ENCODE results near the gene ENDOG. TPM values are rescaled to one million over a fixed set of nuclear protein-coding genes. Genes with fewer than 3 reads are reported as not detected.
"Not testable (repeated sequence)": the region's sequence is repeated elsewhere in the genome, so short reads cannot be mapped to it uniquely, and the experiment has no call there.

Gene ENDOG
- total RNA-seq, 1 donor from 2014 or later: 47.1 TPM

DNA sequence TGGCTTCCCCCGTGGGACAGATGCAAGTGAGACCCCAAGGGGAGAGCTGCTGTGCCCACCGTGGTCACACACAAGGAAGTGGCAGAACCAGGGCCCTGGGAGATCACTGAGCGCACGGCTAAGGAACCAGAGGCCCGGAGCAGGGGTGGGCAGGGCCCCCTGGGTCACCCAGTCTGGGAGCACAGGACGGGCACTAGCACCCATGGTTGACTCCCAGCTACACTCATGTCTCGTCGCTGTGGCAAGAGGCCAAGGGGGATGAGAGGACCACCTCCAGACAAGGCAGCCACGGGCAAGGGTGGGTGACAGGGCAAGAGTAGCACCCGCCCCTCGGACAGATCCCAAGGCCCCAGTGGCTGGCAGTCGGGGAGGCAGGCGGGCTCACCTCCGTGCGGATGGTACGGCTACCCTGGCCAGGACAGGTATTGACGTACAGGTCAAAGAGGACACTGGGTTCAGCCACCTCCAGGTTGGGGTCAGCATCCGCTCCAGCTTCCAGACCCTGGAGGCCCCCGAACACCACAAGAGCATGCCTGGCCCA lies 5.1 kb downstream of the ENDOG start:
- intact Hi-C loops (cut with DNase I): no loop called here
- DNase-seq (ENCODE audit: low spot score): no peak

DNA sequence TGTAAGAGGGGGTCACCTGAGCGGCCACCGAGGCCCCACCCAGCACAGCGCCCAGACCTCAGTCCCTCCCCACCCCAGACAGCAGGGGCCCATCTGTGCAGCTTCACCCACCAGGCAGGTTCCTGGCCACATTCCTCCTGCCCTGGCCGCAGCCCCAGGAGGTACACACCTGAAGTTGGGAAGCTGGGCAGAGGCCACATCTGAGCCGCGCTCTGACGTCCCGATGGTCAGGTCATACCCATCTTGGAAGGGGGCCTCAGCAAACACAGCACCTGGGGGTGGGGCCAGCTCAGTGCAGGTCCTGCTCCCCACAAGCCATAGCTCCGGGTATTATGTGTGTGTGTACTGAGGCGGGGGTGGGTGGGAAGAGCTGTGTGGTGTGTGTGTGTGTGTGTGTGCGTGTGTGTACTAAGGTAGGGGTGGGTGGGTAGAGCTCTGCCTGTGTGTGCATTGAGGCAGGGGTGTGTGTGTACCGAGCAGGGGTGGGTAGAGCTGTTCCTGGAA lies 5.7 kb downstream of the ENDOG start:
- intact Hi-C loops (cut with DNase I): no loop called here
- DNase-seq (ENCODE audit: low spot score): no peak

DNA sequence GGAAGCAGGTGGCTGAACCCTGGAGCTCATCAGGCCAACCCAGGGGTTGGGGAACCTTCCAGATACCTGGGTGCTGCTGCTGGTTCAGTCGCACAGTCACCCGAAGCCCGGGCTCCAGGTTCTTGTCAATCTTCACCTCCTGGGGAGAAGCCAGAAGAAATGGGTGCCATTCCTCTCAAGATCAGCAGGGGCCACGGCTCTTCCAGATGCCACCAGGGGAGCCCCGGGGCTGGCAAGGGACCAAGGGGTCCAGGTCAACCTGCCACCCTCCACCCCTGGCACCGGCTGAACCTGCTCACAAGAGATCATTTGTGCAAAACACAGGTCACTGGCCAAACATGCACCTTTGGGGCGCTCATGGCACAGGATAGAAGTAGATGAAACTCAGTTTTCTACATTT lies 6.6 kb downstream of the ENDOG start:
- intact Hi-C loops (cut with DNase I): no loop called here
- no peak for DNase-seq (ENCODE audit: low spot score)

DNA sequence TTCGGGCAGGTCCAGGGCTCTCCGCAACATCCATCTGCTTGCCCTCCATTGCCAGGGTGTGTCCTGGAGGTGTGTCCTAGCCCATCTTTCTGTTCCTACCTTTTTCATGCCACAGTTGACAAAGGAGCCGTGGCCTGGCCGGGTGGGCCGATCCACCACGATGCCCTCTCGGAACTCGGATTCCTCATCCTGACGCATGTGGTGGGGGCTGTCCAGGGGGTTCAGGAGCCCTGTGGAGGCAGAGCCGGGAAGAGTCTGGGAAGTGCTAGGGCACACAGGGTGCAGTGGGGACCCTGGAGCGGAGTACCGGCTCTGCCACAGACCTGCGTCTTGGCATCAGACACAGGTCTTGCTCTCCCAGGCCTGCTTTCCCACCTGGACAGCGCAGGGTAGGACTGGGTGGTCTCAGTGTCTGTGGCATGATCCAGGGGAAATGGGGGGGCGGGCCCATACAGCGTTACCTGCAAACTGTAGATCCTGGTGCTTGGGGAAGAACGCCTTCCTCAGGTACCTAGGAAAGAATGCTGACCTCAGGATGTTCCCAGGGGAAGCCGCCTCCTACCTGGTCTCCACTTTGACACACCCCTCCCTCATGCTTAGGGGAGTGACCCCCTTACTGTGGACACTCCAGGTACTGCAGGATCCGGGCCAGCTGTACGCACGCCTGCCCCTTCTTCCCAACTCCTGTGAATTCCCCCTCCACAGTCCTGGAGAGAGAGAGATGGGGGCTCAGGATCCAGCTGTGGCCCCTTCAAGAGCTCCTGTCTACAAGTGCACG lies 7.8 kb downstream of the ENDOG start:
- intact Hi-C loops (cut with DNase I): no loop called here
- no peak for DNase-seq (ENCODE audit: low spot score)

DNA sequence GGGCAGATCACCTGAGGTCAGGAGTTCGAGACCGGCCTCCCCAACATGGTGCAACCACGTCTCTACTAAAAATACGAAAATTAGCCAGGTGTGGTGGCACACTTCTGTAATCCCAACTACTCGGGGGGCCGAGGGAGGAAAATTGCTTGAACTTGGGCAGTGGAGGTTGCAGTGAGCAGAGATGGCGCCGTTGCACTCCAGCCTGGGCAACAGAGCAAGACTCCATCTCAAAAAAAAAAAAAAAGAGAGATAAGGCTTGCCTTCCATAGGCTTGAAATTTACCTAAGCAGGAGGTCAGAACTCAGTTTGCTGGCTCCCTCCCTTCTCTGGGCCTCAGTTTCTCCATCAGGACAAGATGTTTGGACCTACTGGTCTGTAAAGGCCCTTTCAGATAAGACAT lies 10.0 kb downstream of the ENDOG start:
- DNase-seq (ENCODE audit: low spot score): no peak
- intact Hi-C loops (cut with DNase I): no loop called here

DNA sequence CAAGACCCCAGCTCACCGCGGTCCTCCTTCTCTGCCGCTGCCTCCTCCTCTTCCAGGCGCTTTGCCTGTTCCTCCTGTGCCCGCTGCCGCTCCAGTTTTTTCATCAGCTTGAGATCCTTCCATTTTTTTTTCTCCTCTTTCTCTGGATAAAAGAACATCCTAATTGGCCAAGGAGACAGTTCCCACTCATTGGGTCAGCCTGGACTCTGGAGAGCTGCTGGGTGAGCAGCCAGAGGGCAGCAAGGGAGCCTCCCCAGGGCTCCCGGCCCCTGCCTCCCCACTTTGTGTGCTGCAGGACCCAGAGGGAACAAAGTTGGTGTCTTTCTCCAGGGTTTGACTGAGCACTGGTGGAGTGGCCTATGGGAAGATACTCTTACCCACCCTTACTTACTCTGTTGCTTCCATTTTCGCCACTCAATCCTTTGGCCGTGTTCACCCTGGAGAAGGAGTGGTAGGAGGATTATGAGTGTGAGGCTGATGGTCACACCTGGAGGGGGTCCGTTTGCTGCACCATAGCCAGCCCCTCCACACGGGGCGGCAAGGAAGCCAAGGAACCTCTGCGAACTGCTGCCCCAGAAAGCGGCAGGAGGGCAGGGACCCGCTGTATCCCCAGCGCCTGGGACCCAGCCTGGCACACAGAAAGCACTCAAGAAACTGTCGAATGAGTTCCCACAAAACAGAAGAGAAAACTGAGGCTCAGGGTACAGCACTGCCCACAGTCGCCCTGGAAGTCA lies 10.6 kb downstream of the ENDOG start:
- intact Hi-C loops (cut with DNase I): no loop called here
- DNase-seq (ENCODE audit: low spot score): no peak

DNA sequence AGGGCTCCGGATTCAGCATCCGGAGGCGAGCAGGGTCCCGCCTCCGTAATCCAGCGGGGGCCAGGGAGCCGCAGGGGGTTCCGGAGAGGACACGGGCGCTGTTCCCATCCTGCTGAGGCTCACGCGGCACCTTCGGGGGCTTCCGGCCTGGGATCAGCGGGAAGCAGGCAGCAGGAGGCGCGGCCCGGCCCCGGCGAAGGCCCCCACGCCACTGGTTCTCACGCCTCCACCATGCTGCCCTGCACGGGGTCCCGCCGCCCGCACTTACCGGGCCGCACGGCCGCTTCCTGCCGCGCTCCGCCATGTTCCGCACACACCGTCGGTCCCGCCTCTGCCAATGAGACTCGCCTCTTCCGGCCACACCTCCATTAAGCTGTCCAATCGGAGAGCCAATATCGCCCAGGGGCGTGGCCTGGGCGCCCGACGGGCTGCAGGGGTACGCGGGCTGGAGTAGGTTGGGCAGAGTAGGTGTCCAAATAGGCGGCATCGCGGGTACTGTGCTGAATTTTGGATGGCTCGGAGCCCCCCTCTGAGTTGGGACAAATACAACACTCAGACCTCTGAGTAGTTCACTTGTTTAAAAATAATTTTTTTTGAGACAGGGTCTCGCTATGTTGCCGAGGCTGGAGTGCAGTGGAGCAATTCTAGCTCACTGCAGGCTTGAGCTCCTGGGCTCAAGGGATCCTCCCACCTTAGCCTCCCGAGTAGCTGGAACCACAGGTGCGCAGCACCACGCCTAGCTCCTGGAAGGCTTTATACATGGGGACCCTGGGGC lies 11.4 kb downstream of the ENDOG start, which contains the start of gene SPOUT1:
Gene SPOUT1 (minus strand): TSS at position 318 of the 775 bp plus-strand sequence. CDS start 14 bp downstream, at position 304.
- intact Hi-C loops (cut with DNase I): no loop called here
- peak; percentile 97 for DNase-seq (ENCODE audit: low spot score)

DNA sequence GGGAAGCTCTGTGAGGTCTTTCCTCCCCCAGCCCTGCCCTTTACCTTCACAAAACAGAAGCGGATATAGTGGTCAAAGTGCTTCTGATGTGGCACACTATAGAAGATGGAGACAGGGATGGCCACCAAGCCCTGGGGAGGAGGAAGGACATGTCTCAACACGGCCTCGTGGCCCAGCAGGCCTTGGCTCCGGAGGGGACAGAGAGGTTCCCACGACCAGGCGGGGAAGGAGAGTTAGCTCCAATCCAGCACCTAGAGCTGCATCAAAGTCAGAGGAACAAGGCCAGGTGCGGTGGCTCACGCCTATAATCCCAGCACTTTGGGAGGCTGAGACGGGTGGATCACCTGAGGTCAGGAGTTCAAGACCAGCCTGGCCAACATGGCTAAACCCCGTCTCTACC lies 15.4 kb downstream of the ENDOG start:
- DNase-seq (ENCODE audit: low spot score): no peak
- intact Hi-C loops (cut with DNase I): no loop called here

DNA sequence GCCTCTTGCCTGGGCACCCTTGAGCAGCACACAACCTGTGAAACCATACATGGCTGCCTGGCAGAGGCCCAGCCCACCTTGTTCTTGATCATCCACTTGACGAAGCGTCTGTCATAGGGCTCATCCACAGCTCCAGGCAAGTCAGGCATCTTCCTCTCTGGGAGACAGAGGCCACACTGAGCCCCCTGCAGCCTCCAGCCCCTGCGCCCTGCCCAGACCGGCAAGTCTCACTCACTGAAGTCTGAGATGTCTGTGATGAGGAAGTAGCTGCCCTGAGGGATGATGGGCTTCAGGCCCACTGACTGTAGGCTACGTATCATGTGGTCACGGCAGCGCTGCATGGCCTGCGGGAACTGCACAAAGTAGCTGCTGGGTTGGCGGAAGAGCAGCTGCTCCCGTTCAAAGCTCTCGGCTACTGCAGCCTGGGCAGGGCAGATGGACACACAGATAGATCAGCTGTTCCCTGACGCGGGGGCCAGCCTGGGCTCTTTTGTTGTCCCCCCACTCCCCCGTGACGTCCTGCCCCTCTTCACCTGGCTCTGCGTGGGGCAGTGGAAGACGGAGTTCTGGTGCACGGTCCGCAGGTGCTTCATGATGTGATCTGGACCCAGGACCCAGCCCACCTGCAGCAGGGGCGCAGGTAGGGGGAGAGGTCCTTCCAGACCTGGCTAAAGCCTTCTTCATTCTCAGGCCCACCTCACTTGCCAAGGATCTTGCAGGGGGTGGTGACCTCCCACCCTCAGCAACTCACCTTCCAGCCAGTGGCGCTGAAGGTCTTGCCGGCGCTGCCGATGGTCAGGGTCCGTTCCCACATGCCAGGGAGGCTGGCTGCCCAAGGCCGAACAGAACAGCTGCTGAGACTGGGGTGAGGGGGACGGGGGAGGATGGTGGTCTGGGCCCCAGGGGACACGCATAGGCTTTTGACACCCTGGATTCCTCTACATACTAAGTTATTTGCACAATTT lies 17.2 kb downstream of the ENDOG start:
- DNase-seq (ENCODE audit: low spot score): no peak
- intact Hi-C loops (cut with DNase I): no loop called here

DNA sequence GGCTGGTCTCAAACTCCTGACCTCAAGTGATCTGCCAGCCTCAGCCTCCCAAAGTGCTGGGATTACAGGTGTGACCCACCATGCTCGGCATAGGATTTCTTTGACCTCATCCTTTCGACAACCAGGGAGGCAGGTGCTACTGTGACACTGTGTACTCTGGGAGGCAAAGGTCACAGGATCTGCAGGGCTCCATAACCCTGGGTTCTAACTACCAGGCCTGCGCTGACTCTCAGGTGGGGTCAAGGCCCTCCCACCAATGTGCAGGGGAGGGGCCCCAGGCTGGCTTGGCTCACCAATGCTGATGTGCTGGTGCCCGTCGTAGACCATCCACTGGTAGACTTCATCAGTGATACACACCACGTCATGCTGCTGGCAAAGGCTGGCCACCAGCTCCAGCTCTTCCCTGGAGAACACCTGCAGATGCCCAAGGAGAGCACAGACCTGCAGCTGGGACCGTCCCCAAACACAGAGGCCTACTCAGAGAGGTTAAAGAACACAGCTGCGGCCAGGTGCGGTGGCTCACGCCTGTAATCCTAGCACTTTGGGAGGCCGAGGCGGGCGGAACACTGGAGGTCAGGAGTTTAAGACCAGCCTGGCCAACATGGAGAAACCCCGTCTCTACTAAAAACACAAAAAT lies 18.3 kb downstream of the ENDOG start:
- DNase-seq (ENCODE audit: low spot score): no peak
- intact Hi-C loops (cut with DNase I): no loop called here

DNA sequence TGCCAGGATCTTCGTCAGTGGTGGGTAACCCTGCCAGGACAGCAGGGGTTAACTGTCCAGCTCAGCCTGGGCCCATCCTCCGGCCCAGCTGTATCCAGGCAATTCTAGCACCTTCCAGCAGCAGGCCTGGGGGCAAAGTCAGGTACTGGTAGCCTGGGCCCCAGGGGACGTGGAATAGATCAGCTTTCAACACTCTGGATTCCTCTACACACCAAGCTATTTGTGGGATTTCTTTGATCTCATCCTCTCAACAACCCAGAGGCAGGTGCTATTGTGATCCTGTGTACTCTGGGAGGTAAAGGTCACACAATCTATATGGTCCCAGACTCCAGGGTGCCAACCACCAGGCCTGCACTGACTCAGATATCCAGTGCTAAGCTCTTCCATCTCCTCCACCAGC lies 20.0 kb downstream of the ENDOG start:
- no peak for DNase-seq (ENCODE audit: low spot score)

DNA sequence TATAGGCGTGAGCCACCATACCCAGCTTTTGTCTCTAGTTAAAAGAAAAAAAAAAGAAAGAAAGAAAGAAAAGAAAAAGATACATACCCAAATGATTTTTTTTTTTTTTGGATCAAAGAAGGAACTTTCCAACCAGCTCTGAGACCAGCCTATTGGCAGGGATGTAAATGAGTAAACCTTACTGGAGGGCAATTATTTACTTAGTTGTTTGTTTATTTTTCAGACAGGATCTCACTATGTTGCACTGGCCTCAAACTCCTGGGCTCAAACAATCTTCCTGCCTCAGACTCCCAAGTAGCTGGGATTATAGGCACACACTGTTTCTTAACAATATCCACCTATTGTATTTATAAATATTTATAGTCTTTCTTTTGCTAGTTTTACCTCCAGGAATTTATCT lies 22.2 kb downstream of the ENDOG start:
- intact Hi-C loops (cut with DNase I): no loop called here
- no peak for DNase-seq (ENCODE audit: low spot score)

More for the DNA sequence above, 20.0 kb downstream of the ENDOG start:
- intact Hi-C loops (cut with DNase I): no loop called here

DNA sequence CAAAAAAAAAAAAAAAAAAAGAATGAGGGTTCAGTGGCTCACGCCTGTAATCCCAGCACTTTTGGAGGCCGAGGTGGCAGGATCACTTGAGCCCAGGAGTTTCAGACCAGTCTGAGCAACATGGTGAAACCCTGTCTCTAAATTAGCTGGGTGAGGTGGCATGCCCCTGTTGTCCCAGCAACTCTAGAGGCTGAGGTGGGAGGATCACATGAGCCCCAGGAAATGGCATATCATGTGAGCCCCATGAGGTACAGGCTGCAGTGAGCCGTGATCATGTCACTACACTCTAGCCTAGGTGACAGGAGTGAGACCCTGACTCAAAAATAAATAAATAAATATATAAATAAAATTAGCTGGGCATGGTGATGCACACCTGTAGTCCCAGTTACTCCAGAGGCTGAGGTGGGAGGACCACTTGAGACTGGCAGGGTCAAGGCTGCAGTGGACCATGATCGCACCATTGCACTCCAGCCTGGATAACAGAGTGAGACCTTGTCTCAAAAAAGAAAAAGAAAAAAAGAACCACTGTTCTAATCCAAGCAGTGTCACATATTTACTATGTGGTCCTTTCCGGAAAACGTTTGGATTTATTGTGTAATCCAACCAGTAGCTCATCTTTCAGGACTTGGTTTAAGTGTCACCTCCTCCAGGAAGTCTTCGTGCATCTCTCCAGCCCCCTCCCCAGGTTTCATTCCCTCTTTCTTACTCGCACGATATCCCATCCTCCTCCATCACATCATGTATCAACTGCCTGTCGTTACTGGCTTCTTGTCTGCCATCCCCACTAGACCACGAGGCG lies 23.6 kb downstream of the ENDOG start:
- no peak for DNase-seq (ENCODE audit: low spot score)
- intact Hi-C loops (cut with DNase I): no loop called here

DNA sequence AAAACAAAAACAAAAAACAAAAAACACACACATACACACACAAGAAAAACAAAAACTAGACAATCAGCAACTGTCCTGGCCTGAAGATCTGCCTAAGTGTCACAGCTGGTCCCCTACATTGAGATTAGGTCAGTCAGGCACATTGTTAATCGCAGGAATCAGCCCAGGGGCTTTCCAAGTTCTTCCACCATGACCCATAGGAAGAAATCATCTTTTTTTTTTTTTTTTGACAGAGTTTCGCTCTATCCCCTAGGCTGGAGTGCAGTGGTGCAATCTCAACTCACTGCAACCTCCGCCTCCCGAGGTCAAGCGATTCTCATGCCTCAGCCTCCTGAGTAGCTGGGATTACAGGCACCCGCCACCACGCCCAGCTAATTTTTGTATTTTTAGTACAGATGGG lies 24.9 kb downstream of the ENDOG start:
- intact Hi-C loops (cut with DNase I): not testable (repeated sequence)

DNA sequence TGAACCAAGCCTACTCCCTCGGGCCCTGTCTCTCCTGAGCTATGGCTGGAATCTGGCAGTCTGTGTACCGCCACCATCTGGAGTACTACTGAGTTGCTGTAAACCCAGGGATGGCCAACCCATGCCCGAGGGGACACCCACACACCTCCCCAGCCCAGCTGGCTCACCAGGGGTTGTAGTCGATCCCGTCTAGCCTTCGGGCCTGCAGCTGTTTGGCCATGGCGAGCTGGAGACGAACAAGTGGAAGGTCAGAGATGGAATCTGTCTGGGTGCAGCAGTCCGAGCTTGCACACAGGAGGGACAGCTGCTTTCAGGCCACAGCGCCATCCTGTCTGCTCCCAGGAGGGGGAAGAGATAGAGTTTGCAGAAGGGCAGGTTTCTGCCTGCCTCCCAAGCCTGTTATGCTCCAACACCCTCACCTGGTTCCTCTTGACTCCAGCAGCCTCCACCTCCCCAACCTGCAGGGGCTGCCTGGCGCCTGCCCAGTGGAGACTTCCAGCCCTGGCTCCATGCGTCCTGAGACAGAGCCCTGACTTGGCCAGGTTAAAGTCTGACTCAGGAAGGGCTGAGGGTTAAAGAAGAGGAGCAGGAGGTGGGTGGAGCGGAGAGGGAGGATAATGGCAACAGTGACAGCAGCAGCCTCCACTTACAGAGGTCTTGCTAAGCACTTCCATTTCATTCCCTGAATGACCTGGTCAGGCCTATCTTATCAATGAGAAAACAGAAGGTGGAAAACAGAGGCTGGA lies 27.1 kb downstream of the ENDOG start:
- intact Hi-C loops (cut with DNase I): no loop called here
- DNase-seq (ENCODE audit: low spot score): no peak

More for the DNA sequence above, 24.9 kb downstream of the ENDOG start:
- DNase-seq (ENCODE audit: low spot score): not testable (repeated sequence)

DNA sequence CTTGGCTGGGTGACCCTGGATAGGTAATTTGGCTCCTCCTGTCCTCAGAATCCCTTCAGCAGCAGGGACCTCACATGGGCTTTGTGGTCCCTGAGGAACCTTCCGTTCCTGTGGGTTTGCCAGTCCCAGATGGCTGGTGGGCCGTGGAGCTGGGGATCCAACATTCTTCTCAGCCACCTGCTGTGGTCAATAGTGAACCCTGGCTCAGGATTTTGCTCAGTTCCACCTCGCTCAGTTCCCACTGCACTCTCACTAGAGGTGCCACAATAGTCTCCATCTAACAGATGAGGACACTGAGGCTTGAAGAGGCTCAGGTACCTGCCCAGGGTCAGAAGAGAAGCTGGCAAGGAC lies 28.4 kb downstream of the ENDOG start:
- intact Hi-C loops (cut with DNase I): no loop called here
- no peak for DNase-seq (ENCODE audit: low spot score)

DNA sequence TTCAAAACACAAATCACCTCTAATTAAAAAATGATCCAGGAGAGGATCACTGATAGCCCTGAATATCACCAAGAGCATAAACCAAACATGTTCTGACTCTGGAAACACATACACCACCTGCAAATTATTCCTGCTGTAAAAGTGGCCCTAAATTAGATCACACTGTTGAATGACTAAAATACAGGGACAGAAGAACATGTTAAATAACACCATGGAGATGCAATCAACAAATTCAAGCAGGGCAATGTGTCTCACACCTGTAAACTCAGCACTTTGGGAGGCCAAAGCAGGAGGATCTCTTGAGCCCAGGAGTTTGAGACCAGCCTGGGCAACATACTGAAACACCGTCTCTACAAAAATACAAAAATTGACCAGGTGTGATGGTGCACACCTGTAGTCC lies 29.5 kb downstream of the ENDOG start:
- intact Hi-C loops (cut with DNase I): no loop called here
- no peak for DNase-seq (ENCODE audit: low spot score)
